ENCODE results near the gene DOCK4. TPM values are rescaled to one million over a fixed set of nuclear protein-coding genes. Genes with fewer than 3 reads are reported as not detected.

Gene DOCK4
- total RNA-seq, 1 experiment from 2014 or later, result 4.9 TPM

- Histone ChIP-seq H3K79me1 (ENCODE audit: insufficient read depth, low read depth, low read length, poor library complexity, severe bottlenecking) (no peaks in the 10 kb centered on the region), H4K91ac (ENCODE audit: insufficient read length, low read depth, low read length) (no peak overlapping the region), H3K9me3 (ENCODE audit: control insufficient read depth, low read depth, low read length) (no peaks in the 10 kb centered on the region), H2BK12ac (ENCODE audit: insufficient read length, low read depth, low read length) (no peak overlapping the region), H2BK120ac (ENCODE audit: low read depth, low read length, poor library complexity, severe bottlenecking) (no peak overlapping the region), H3K4me1 (ENCODE audit: insufficient read depth, low read length) (peaks cover 11% of the 10 kb centered on the region), H3K23ac (ENCODE audit: insufficient read length, low read depth, low read length) (no peak overlapping the region), H4K5ac (ENCODE audit: insufficient read length, low read depth, low read length) (no peak overlapping the region), H3K18ac (ENCODE audit: insufficient read length, low read depth, low read length) (no peak overlapping the region), H3K4ac (ENCODE audit: low read depth, low read length) (no peak overlapping the region), H3K56ac (ENCODE audit: insufficient read length, low read depth, low read length) (no peak overlapping the region), H2AFZ (ENCODE audit: low read length) (no peak overlapping the region), H3K23me2 (ENCODE audit: insufficient read length, low read depth, low read length, poor library complexity, severe bottlenecking) (no peaks in the 10 kb centered on the region), H3K79me2 (ENCODE audit: insufficient read depth, low read length) (no peaks in the 10 kb centered on the region; the same call in 1 of the 2 replicates), H3K27ac (ENCODE audit: insufficient read length, low read depth, low read length) (no peak overlapping the region), H2BK20ac (ENCODE audit: low read depth, low read length, poor library complexity, severe bottlenecking) (no peak overlapping the region), H4K20me1 (ENCODE audit: control insufficient read depth, insufficient read depth, insufficient read length) (no peaks in the 10 kb centered on the region), H4K8ac (replicated peaks; ENCODE audit: insufficient read length, low read depth, low read length) (no peak overlapping the region), H3K14ac (ENCODE audit: insufficient read depth, low read length) (no peak overlapping the region), H3T11ph (ENCODE audit: low read length) (no peak overlapping the region), H2AK5ac (ENCODE audit: insufficient read length, low read length) (no peak overlapping the region), H3K9ac (ENCODE audit: extremely low read depth, insufficient read length, low read length) (no peak overlapping the region), H3K27me3 (ENCODE audit: insufficient read depth, low read length) (no peaks in the 10 kb centered on the region), H2BK15ac (ENCODE audit: low read depth, low read length) (no peak overlapping the region), H3K4me2 (ENCODE audit: insufficient read depth, insufficient read length, low read length) (no peak overlapping the region), H2BK5ac (ENCODE audit: insufficient read length, low read length) (no peak overlapping the region)
- Mint-ChIP-seq H3K4me3 (no peak overlapping the region), H3K4me1 (peaks cover 13 to 14% of the 10 kb centered on the region in 2 experiments), H3K27me3 (ENCODE audit: low read depth) (no peaks in the 10 kb centered on the region), H3K9me3 (no peaks in the 10 kb centered on the region), H3K27ac (no peak overlapping the region), H3K36me3 (ENCODE audit: insufficient read depth in 1 of 3, low read depth in 3 of 3) (no peaks in the 10 kb centered on the region)
- no peak for TF ChIP-seq CTCF (conservative IDR thresholded peaks at IDR 0.05)
- DNase-seq, result no peak
- no CpG with 5 or more reads among the region's 2 CpGs for WGBS (ENCODE audit: extremely low coverage, insufficient read length, low lambda C conversion rate)
Measured at GRCh38 chr7:112023282-112023681, 182.9 kb downstream of the DOCK4 start.
